ENCODE results near the gene KCNT1.

KCNT1 gene

GRCh38 chr9:135828656-135829055 is 126.7 kb downstream of the KCNT1 start:
- in situ Hi-C loops (cut with MboI; ENCODE audit: low pct_unique_long_range_greater_than_20kb, low sequenced_read_pairs, unreplicated experiment), result no loop called here

GRCh38 chr9:135830496-135830895 is 128.5 kb downstream of the KCNT1 start:
- DNase-seq (ENCODE audit: low spot score), result no peak
- no peak for TF ChIP-seq CTCF (IDR thresholded peaks at IDR 0.05; ENCODE audit: extremely low read depth, insufficient read depth, missing control alignments)
- in situ Hi-C loops (cut with MboI; ENCODE audit: low pct_unique_long_range_greater_than_20kb, low sequenced_read_pairs, unreplicated experiment), result no loop called here

More at GRCh38 chr9:135828656-135829055, 126.7 kb downstream of the KCNT1 start:
- TF ChIP-seq CTCF (IDR thresholded peaks at IDR 0.05; ENCODE audit: extremely low read depth, insufficient read depth, missing control alignments), result no peak
- DNase-seq (ENCODE audit: low spot score), result no peak

GRCh38 chr9:135833864-135834263 is 131.9 kb downstream of the KCNT1 start:
- no peak for TF ChIP-seq CTCF (IDR thresholded peaks at IDR 0.05; ENCODE audit: extremely low read depth, insufficient read depth, missing control alignments)
- no peak for DNase-seq (ENCODE audit: low spot score)
- in situ Hi-C loops (cut with MboI; ENCODE audit: low pct_unique_long_range_greater_than_20kb, low sequenced_read_pairs, unreplicated experiment), result no loop called here

- no peak for DNase-seq (ENCODE audit: low spot score)
- no peak for TF ChIP-seq CTCF (IDR thresholded peaks at IDR 0.05; ENCODE audit: extremely low read depth, insufficient read depth, missing control alignments)
- in situ Hi-C loops (cut with MboI; ENCODE audit: low pct_unique_long_range_greater_than_20kb, low sequenced_read_pairs, unreplicated experiment), result no loop called here
These were observed 133.1 kb downstream of the KCNT1 start for GRCh38 chr9:135835131-135835530.

- TF ChIP-seq CTCF (IDR thresholded peaks at IDR 0.05; ENCODE audit: extremely low read depth, insufficient read depth, missing control alignments), result no peak
- DNase-seq (ENCODE audit: low spot score), result no peak
- in situ Hi-C loops (cut with MboI; ENCODE audit: low pct_unique_long_range_greater_than_20kb, low sequenced_read_pairs, unreplicated experiment), result no loop called here
These were observed 137.5 kb downstream of the KCNT1 start for GRCh38 chr9:135839516-135839915.

GRCh38 chr9:135840107-135840506 is 138.1 kb downstream of the KCNT1 start:
- in situ Hi-C loops (cut with MboI; ENCODE audit: low pct_unique_long_range_greater_than_20kb, low sequenced_read_pairs, unreplicated experiment), result no loop called here
- TF ChIP-seq CTCF (IDR thresholded peaks at IDR 0.05; ENCODE audit: extremely low read depth, insufficient read depth, missing control alignments), result no peak
- no peak for DNase-seq (ENCODE audit: low spot score)

GRCh38 chr9:135840539-135840938 is 138.6 kb downstream of the KCNT1 start:
- no peak for DNase-seq (ENCODE audit: low spot score)
- no peak for TF ChIP-seq CTCF (IDR thresholded peaks at IDR 0.05; ENCODE audit: extremely low read depth, insufficient read depth, missing control alignments)
- in situ Hi-C loops (cut with MboI; ENCODE audit: low pct_unique_long_range_greater_than_20kb, low sequenced_read_pairs, unreplicated experiment), result no loop called here

All from GM13977 (cell line).